Measurements from ENCODE around the gene RPL32.
"Not testable (repeated sequence)": the region's sequence is repeated elsewhere in the genome, so short reads cannot be mapped to it uniquely, and the experiment has no call there.

Gene RPL32

DNA sequence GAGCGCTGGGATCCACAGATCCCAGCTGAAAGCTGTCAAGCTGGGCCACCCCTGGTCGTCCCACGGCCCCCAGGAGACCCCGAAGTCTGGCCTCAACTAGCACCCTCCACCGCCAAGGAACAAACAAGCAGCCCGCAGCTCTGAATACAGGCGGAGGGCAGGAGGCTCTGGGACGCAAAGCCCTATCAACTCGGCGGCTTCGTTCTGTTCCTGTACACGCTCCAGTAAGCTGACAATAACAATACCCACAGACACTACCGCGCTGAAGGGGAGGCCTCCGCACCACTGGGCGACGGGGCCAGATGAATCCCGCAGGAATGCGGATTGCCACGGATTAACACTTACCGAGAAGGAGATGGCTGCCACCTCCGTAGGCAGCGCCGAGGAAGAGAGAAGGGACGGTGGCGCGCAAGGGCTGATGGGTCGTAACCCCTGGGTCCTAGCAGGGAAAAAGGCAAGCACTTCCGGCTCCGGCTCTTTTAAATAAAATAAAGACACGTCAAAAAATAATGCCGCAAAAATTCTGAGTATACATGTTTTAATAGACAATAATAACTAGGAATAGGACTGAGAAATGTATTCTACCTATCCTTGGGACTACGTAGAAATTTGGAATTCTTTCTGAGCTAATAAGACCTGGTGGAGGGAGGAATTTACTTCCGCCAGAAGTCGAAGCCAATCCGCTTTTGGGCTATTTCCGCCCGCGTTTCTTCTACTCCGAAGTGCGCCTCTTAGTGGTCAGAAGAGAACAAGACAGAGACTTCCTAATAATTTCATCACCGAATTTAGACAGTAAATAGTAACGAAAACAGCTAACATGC lies at the start of gene RPL32:
Gene RPL32 (minus strand): TSS at position 417 of the 821 bp plus-strand sequence. CDS start 1,328 bp downstream, outside the sequence.
- peak; percentile 64 to 73 for DNase-seq (ENCODE audit: low read depth in 1 of 2, low spot score in 1 of 2)

DNA sequence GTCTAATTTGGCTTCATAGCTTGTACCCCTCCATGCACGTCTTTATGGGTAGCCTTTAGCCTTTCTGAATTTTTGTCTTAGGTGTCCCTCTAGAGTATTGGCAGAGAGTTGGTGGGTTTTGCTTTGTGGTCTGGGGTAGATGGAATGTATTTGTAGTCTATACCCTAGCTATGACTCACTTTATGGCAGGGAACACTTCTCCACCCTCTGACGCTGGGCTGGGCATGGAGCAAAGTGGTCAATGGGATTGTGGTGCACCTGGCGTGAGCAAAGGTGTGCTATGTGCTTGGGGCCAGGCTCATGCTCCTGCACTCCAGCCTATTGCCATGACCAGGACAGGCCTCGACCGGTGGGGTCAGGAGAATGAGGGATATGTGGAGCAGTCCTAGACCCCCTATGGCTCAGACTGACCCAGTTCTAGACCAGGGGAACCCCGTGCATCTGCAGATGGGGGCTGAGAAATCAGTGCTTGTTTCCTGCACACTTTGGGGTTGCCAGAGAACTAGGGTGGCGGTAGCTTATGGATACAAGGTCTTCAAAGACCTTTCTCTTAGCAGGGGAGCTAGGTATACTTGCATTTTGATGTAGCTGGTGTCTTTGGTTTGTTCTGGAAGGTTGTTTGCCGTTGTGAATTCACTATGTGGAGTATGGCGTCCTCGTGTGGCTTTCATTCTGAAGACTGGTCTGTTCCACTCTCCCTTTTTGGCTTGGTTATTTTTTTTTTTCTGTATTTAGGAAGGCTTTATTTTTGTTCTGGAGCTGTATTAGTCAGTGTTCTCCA lies 49.4 kb upstream of the RPL32 start:
- no peak for DNase-seq (ENCODE audit: low read depth in 1 of 2, low spot score in 1 of 2)

DNA sequence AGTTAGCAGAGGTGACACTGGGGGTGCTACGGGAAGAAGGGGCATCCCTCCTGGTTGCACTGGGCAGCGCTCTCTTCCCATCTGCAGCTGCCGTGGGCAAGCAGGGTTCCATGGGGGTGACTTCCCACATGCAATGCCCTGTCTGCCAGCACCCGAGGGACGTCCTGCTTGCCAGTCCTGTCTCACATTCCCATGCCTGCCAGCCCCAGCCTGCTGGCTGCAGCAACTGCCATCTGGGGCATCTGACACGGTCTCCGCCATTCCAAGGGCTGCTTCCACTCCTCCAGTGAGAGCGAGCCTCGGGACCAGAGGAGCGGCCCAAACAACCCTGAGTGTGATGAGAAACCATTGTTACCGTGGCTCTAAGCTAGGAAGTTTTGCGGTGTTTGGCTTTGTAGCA lies 45.4 kb upstream of the RPL32 start:
- no peak for DNase-seq (ENCODE audit: low read depth in 1 of 2, low spot score in 1 of 2)

DNA sequence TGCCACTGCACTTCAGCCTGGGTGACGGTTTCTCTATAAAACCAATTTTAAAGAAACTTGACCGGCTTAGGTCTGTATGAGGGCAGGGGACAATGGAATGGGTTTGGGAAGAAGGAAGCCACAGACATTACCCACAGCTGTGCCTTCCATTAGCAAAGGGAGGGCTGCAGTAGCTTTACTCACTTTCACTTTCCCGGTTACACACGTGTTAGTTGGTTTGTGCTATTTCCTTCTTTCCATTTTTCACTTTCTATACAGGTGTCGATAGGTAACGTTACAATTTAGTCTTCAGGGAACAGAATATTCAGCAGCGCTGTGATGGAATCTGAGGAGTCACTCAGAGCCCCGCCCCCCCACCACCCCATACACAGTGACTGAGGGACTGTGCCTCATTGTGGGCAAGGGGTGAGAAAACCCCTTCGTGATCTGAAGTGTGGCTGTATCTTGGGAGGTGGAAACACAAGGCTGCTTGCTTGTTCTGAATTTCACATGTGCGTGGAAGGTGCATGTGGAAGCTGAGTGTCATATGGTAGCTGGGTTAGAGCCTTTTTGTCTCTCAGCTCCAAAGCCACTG lies 44.8 kb upstream of the RPL32 start:
- DNase-seq (ENCODE audit: low read depth in 1 of 2, low spot score in 1 of 2), result no peak

DNA sequence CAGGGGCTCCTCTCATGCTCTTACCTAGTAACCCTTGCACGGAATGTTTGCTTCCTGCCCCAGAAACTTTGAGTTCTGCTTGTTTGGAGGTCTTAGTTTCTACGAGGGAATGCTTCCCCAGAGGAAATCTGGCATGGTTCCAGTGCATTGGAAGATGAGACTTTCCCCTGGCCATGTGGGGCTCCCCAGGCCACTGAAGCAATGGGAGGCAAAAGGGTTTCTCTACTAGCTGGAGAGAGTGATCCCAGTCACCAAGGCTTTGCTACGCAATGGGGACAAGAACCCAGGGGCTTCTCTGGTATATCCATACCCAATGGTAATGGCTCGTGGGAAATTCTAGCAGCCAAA lies 44.2 kb upstream of the RPL32 start:
- DNase-seq (ENCODE audit: low read depth in 1 of 2, low spot score in 1 of 2), result no peak

DNA sequence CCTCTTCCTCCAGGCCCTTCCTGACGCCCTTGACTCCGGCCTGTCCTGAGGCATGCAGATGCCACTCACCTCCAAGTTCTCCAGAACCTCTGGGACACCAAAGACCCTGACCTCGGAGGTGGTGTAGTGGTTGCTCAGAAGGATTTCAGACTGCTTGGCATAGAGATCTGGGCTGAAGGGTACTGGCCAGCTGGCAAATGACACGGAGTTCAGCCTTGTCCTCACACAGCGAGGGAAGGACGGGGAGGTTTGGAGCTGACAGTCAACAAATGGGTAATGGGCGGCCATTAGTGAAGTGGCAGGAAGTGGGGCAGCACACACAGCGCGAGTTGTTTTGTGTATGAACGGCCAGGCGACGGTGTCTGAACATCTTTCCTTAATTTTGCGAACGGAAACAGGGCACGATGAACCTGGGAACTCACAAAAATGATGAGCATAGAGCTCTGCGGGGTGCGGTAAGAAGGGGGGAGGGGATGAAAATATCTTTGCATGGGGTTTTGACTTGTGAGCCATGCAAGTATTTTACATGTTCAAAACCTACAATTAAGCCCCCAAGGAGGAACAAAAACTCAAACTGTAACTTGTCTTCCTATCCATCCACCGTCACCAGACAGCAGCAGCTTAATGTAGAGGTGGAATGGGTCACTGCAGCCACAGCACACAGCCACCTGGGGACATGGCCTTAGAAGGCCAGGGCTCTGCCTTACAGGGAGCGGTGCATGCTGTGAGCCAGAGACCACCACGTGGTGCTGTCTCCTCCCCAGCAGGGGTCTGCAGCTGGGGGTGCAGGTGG lies 43.6 kb upstream of the RPL32 start:
- no peak for DNase-seq (ENCODE audit: low read depth in 1 of 2, low spot score in 1 of 2)

DNA sequence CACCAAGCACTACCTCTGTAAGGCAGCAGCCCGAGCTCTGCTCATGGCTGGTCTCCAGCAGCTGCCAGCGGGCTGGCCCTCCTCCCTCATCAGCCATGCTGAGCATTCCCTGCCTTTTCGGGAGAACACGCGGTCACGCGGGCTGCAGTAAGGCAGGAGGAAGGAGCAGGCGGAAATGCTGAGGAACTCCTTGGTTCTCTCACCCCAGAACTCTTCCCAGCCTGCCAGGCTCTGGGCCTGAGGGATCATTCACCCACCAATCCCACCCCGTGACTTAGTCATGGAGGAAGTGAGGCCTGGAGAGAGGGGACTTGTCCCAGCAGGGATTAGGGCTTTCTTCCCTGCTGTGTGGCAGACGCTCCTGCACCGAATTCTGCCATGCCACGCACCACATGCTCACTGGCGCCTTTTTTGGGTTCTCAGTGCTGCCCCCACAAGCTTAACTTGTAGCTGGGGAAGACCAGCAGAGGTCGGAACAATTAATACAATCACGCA lies 42.9 kb upstream of the RPL32 start:
- DNase-seq (ENCODE audit: low read depth in 1 of 2, low spot score in 1 of 2), result no peak

DNA sequence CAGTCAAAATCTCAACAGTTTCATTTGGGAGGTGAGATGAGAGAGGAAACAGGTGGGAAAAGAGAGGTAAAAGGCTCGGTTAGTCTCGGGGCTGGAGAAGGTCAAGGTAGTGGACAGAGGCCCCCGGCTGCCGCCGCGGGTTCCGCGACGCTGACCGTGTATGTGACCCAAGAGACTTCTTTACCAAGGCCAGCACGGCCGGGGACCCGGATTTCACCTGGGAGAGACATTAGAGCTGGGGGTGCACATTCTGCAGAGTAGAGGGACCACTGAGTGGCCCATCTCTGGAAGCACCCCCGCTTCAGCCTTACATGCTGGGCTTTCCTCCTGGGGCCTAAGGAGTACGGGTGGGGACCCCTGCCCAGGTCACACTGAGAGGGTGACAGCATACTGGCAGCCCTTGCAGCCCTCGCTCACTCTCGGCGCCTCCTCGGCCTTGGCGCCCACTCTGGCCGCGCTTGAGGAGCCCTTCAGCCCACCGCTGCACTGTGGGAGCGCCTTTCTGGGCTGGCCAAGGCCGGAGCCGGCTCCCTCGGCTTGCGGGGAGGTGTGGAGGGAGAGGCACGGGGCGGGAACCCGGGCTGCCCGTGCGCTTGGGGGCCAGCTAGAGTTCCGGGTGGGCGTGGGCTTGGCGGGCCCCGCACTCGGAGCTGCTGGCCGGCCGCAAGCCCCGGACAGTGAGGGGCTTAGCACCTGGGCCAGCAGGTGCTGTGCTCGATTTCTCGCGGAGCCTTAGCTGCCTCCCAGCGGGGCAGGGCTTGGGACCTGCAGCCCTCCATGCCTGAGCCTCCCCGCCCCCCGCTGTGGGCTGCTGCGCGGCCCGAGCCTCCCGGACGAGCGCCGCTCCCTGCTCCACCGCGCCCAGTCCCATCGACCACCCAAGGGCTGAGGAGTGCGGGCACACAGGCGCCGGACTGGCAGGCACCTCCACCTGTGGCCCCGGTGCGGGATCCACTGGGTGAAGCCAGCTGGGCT lies 41.3 kb upstream of the RPL32 start:
- no peak for DNase-seq (ENCODE audit: low read depth in 1 of 2, low spot score in 1 of 2)

DNA sequence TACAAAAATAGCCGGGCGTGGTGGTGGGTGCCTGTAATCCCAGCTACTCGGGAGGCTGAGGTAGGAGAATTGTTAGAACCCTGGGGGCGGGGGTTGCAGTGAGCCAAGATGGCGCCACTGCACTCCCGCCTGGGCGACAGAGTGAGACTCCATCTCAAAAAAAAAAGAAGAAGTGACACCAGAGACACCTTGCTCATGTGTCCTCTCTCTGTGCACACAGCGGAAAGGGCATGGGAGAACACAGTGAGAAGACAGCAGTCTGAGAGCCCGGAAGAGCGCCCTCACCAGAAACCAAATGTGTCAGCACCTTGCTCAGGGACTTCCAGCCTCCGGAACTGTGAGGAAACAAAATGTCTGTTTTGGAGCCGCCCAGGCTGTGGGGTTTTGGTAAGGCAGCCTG lies 40.5 kb upstream of the RPL32 start:
- not testable (repeated sequence) for DNase-seq (ENCODE audit: low read depth in 1 of 2, low spot score in 1 of 2)

DNA sequence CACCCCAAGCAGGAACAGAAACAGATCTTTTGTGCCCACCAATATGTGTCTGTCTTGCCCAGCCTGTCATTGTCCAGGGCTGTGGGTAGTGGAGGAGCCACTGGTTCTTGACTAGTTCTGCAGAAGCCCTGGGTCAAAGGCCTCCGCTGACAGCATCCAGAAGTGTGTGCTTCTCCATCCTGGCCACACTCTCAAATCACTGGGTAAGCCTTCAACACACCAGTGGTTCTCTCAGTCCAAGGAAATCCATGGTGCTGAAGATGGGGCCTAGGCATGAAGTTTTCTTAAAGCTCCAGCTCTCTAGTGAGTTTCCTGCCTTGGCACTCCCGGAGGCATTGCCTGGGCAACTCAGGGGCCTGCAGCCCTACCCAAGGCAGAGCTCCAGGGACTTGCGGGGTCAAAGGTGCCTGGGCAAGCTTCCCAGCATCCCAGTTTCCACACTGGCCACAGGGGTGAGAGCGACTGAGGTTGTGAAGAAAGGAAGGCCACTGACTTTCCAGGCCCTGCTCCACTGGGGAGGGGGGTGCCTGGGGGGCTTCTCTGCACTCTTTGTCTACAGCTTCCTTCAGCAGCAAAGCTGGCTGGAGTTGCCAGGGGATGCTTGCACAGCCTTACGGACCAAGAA lies 37.9 kb upstream of the RPL32 start:
- DNase-seq (ENCODE audit: low read depth in 1 of 2, low spot score in 1 of 2), result no peak

DNA sequence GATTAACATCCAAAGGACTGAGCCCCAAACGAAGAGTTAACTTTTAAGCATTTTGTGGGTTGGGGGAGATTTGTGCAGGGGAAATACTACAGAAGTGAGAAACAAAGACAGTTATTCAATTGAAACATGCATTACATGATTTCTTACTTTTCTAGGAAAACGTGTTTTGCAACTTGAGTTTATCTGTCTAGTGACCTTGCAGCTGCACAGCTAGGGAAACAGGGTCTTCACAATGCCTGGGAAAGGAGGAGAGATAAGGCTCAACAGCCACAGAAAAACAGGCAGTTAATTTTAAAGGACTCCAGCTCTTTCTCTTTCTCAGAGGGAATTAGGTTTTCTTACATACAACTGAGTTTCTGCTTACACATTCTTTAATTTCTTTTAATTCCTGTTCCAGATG lies 37.4 kb upstream of the RPL32 start:
- DNase-seq (ENCODE audit: low read depth in 1 of 2, low spot score in 1 of 2), result not testable (repeated sequence)

DNA sequence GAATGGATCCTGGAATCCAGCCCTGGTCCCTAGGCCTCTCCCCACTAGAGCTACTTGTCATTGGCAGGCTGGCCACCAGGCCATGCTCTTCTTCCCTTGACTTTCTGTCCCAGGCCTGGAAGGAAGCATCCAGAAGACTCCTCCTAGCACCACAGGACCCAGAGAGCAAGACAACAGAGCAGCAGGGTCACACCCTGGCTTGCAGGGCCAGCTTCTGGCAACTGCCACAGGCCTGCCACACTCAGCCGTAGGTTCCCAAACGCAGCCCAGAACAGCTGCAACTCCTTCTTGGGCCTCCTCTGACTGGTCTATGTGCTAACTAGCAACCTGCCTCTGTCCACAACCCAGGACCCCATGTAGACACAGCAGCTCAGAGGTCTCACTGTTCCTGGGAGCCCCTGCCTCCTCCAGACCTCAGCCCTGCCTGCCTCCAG lies 36.8 kb upstream of the RPL32 start:
- DNase-seq (ENCODE audit: low read depth in 1 of 2, low spot score in 1 of 2), result no peak

DNA sequence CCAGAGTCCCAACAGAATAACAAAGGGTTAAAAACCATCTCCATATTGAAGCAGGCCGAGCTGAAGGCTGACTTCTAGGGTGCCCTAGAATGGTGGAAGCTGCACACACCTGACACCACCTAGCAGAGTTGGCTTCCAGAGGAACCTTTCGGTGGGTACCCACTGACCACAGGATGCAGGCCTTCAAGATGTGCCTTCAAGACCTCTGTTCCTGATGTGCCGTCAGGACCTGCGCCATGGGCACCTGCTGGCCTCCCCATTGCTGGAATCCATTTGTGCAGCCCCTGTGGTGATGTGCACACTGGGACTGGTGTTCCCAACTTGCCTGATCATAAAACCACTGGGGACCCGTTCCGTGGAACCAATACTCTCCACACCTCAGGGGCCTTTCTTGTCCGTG lies 35.7 kb upstream of the RPL32 start:
- DNase-seq (ENCODE audit: low read depth in 1 of 2, low spot score in 1 of 2), result no peak

DNA sequence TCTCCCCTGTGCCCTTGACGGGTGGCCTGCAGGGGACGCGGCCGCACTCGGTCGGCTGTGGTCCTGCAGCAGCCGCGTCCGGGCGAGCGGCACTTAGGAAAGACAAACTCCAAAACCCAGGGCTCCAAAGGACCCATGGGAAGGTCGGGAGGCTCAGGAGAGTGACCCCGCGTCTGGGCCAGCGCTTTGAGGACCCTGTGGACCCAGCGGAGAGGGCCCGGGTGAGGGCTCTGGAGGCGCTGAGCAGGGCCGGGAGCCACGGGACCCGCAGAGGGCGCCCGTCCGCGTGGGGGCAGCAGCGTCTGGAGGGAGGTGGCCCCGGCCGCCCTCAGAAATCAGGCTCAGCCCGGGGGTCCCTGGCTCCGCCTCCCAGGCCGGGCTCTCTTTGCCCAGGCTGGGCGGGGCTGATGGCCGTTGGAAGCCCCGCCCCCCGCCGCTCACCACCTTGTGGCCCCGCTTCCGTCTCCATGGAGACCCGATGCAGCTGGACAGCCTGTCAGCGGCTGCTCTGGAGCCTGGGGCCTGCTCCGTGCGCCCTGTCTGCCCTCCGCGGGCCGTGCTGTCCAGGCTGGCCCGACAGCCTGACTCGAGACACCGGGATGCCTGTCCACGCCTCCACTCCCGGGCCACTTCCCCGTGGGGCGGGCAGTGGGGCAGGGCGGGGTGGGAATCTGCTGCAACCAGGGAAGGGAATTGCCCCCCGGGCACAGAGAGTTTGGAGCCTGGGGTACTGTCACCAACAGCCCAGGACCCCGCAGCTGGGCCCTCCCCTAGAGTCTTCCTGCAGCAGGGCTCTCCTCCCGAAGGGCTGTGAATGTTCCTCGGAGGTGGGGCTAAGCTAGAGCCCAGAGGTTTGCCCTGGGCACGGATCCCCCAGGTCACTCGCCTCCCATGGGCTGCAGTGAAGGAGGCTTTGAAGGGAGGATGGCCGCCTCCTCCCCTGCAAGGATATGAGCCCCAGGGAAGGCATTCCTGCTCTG lies 34.8 kb upstream of the RPL32 start:
- no peak for DNase-seq (ENCODE audit: low read depth in 1 of 2, low spot score in 1 of 2)

DNA sequence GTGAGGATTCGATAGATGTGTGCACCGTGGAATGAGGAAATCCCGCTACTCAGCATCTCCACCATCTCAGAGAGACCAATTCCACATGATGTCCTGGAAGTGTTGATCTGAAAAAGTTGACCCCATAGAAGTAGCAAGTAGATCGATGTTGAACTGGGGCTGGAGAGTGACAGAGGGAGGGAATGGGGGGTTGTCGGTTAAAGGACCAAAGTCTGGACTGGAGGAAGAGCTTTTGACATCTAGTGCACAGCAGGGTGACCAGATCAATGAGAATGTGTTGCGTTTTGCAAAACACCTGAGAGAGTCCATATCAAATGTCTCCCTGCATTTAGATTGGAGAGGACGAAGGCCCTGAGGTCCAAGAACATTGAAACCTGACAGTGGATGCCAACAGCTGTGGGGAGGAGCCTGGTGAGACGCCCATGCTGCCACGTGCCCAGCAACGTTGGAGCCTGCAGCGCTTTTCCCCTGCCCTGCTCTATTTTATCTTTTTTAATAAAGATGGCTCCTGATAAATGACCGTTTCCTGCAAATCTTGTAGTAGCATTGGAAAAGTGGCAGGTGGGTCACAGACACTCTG lies 30.1 kb upstream of the RPL32 start:
- no peak for DNase-seq (ENCODE audit: low read depth in 1 of 2, low spot score in 1 of 2)

DNA sequence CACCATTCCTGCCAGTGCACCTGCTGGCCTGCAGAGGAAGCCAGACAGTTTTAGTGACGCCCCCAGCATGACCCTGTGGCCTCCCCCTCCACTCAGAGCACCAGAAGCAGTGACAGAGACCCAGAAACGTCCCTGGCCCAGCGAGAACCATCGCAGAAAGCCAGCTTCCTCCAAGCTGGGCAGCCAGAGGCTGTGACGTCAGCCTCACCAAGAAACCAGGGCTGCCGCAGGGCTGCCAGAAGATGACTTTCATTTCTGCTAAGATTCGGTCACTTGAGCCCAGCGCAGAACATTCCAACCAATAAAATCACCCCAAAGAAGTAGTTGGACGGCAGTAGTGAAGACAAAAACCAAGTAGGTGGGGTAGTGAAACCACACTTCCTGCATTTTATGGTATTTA lies 29.6 kb upstream of the RPL32 start:
- no peak for DNase-seq (ENCODE audit: low read depth in 1 of 2, low spot score in 1 of 2)

DNA sequence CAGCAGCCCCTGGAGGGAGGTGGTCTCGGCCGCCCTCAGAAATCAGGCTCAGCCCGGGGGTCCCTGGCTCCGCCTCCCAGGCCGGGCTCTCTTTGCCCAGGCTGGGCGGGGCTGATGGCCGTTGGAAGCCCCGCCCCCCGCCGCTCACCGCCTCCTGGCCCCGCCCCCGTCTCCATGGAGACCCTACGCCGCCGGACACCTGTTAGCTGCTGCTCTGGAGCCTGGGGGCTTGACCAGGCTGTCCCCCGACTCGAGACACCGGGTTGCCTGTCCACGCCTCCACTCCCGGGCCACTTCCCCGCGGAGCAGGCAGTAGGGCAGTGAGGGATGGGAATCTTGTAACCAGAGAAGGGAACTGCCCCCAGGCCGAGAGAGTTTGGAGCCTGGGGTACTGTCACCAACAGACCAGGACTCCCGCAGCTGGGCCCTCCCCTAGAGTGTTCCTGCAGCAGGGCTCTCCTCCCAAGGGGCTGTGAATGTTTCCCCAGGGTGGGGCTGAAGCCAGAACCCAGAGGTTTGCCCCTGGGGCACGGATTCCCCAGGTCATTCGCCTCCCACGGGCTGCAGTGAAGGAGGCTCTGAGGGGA lies 27.8 kb upstream of the RPL32 start:
- no peak for DNase-seq (ENCODE audit: low read depth in 1 of 2, low spot score in 1 of 2)

All from stimulated activated CD4-positive, alpha-beta T cell treated with anti-CD3 and anti-CD28 coated beads, Interleukin-15, amount 100 ng/mL, for 1 hour (primary cell).